GM19240 (cell line): ENCODE measurements around the gene PPT2.
"Not testable (repeated sequence)": the region's sequence is repeated elsewhere in the genome, so short reads cannot be mapped to it uniquely, and the experiment has no call there.

Source experiments
- DNase-seq: peaks from one replicate; pipeline ENCODE4 v3.0.0; 2011; ENCODE audit warnings: low spot score; ENCODE audit not compliant: insufficient read length

The PPT2 gene

DNA sequence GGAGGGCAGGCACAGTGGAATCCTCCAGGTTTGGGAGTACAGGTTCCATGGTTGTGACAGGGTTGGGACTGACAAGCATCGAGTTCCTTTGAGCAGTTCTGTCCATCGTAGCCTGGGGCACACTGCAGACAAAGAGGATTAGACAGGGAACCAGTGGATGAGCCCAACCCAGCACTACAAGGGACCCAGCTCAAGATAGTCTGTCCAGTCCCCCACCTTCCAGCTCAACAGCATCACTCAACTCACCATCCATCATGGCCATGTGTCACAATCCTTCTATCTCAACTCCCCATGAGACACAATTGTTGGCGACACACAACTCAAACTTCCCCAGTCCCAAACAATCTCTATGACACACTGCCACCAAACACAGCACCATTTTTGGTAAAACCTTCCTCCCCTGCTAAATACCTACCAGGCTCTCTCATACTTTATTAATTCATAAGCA is 50.4 kb downstream of the PPT2 start:
- DNase-seq: no peak

DNA sequence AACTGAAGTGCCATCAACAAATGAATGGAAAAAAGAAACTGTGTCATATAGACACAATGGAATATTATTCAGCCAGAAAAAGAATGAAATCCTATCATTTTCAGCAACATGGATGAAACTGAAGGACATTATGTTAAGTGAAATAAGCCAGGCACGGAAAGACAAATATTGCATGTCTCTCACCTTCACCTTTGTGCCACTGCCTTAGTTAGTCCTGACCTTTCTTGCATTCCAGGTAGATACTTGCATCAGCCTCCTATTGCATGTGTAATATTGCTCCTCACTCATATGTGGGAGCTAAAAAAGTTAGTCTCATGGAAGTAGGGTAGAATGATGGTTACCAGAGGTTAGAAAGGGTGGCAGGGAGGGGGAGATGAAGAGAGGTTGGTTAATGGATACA is 55.1 kb downstream of the PPT2 start:
- DNase-seq: no peak

DNA sequence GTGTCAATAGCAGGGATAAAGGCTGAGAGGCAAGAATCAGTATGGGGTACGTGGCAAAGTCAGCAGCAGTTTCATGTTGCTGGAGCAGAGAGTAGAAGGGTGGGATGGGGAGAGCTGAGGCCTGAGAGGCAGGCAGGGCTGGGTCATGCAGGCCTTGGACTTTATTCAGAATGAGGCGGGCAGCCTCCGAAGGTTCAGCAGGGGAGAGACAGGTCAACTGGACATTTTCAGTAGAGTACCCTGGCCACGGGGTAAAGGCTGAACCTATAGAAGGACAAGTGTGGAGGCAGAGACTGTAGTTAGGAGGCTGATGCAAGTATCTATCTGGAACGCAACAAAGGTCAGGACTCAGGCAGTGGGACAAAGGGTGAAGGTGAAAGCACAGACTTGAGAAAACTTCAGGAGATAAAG is 56.3 kb downstream of the PPT2 start:
- no peak for DNase-seq

DNA sequence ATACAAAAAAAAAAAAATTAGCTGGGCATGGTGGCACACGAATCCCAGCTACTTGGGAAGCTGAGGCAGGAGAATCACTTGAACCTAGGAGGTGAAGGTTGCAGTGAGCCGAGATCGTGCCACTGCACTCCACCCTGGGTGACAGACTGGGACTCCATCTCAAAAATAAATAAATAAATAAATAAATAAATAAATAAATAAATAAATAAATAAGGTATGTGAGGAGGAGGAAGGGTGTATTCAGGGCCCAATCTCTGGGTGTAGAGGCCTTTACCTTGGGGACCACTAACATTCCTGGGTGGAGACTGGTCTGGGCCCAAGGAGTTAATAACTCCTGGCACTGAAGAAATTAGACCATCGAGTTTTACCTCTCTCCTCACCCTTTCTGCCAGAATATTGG is 57.5 kb downstream of the PPT2 start:
- DNase-seq: not testable (repeated sequence)

DNA sequence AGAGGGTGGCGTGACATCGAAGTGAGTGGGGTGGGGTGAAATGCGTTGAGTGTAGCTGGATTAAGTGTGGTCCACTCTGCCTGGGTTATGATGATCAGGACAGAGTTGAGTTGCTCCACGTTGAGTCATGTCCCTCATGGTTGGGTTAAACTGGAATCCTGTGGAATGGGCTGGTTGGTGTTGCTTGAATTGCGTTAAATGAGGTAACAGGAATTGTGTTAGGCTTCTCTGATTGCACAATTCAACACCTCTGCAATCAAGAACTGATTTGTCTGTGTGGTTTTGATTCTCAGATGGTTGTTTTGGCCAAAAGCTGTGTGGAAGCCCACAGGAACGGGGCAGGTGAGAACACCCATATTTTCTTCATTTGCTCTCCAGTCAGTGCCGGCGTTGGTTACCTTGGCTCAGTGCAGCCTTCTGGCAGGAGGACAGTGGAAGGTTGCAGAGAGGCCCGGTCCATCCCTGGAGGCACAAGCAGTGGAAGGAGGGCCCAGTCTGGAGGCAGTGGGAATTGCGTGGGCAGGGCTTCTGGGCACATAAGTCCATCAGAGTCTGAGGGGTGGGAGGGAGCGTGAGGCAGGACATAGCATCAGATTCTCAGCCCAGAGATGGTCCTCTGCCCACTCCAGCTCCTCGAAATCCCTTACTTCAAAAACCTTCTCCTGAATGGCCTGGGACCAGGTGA is 58.3 kb downstream of the PPT2 start:
- DNase-seq: no peak
